Measurements from ENCODE around the gene HRG.

DNA sequence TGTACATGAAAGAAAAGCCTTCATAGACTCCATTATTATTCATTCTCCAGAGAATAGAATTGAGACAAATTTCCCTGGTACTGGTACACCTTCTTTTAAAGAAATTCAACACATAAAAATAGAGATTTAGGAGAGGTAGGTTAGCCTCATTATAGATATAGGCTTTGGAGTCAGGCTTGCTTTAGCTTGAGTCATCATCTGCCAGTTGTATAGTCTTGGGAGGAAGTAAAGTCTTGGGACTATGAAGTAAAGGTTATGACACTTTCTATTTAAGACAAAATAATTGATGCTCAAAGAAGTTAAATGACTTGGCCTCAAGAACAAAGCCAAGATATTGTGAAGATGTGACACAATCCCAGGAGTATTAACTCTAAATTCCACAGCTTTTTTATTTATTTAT is 4.3 kb downstream of the HRG start:
- TF ChIP-seq, protein P1, sequence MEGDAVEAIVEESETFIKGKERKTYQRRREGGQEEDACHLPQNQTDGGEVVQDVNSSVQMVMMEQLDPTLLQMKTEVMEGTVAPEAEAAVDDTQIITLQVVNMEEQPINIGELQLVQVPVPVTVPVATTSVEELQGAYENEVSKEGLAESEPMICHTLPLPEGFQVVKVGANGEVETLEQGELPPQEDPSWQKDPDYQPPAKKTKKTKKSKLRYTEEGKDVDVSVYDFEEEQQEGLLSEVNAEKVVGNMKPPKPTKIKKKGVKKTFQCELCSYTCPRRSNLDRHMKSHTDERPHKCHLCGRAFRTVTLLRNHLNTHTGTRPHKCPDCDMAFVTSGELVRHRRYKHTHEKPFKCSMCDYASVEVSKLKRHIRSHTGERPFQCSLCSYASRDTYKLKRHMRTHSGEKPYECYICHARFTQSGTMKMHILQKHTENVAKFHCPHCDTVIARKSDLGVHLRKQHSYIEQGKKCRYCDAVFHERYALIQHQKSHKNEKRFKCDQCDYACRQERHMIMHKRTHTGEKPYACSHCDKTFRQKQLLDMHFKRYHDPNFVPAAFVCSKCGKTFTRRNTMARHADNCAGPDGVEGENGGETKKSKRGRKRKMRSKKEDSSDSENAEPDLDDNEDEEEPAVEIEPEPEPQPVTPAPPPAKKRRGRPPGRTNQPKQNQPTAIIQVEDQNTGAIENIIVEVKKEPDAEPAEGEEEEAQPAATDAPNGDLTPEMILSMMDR (IDR thresholded peaks at IDR 0.05; ENCODE audit: poor library complexity, severe bottlenecking), result no peak
- TF ChIP-seq POLR2AphosphoS5 (IDR thresholded peaks at IDR 0.05), result no peak
- no peak for TF ChIP-seq EZH2 (IDR thresholded peaks at IDR 0.05; ENCODE audit: borderline replicate concordance, insufficient read depth, low read length, poor library complexity, severe bottlenecking)
